ENCODE results near the gene CACNB4.

DNA sequence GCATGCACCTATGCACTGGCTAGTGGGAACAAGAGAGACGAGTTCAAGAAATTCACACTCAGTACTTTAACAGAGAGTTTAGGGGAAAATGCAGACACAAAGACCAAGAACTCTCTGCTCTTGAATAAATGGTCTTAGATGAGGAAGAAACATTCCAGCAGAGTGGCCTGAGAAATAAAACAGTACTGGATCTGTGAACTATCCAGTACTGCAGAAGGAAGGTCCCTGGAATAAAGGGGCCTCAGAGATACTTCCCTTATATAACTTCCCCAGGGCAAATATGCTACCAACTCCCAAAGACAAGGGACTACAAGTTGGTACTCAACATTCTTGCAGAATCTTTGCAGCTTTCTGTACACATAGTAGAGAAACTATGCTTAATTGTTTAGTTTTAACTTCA is 199.7 kb downstream of the CACNB4 start:
- TF ChIP-seq, protein P1, sequence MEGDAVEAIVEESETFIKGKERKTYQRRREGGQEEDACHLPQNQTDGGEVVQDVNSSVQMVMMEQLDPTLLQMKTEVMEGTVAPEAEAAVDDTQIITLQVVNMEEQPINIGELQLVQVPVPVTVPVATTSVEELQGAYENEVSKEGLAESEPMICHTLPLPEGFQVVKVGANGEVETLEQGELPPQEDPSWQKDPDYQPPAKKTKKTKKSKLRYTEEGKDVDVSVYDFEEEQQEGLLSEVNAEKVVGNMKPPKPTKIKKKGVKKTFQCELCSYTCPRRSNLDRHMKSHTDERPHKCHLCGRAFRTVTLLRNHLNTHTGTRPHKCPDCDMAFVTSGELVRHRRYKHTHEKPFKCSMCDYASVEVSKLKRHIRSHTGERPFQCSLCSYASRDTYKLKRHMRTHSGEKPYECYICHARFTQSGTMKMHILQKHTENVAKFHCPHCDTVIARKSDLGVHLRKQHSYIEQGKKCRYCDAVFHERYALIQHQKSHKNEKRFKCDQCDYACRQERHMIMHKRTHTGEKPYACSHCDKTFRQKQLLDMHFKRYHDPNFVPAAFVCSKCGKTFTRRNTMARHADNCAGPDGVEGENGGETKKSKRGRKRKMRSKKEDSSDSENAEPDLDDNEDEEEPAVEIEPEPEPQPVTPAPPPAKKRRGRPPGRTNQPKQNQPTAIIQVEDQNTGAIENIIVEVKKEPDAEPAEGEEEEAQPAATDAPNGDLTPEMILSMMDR (conservative IDR thresholded peaks at IDR 0.05 in 1 of 2, IDR thresholded peaks at IDR 0.05 in 1 of 2; ENCODE audit: extremely low read depth in 1 of 2, insufficient read depth in 1 of 2, low read depth in 1 of 2, low read length in 2 of 2): no peak
- TF ChIP-seq EZH2 (IDR thresholded peaks at IDR 0.05; ENCODE audit: borderline replicate concordance, low read length): no peak

Data from mammary epithelial cell (primary cell).